ENCODE measurements around the gene BMP5.

The BMP5 gene

DNA sequence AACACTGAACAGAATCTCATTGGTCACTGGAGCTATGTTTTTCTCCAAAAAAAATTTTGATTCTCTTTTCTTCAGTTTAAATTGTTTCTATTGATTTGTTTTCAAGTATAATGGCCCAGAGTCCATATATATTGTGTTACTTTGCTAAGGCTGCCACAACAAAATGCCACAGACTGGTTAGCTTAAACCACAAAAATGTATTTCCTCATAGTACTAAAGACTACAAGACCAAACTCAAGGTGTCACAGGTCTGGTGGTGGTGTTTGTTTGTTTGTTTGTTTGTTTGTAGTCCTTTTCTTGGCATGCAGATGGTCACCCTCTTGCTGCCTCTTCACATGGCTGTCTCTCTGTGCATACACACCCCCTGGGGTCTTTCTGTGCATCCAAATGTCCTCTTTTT lies 34.0 kb downstream of the BMP5 start:
- ATAC-seq (no peak), DNase-seq (no peak)
- H3K27ac Mint-ChIP-seq, result no peak overlapping the region
- no peak overlapping the region for H3K4me3 Mint-ChIP-seq
- no peaks in the 10 kb centered on the region for H3K36me3 Mint-ChIP-seq (ENCODE audit: low read depth)
- H3K27me3 Mint-ChIP-seq, result no peaks in the 10 kb centered on the region
- no peaks in the 10 kb centered on the region for H3K4me1 Mint-ChIP-seq
- H3K9me3 Mint-ChIP-seq, result peaks cover 10% of the 10 kb centered on the region

DNA sequence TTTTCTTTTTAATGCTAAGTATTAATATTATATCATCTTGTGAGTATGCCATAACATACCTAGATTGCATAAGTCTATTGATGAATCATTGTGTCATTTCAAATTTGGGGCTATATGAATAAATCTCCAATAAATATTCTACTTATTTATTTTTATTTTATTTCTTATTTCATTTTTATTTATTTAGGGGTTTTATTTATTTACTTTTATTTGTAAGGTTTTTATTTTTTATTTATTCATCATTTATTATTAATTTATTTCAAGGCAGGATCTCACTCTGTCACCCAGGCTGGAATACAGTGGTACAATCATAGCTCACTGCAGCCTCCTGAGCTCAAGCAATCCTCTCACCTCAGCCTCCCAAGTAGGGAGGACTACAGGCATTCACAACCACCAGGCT lies 36.3 kb downstream of the BMP5 start:
- Mint-ChIP-seq H3K9me3 (peaks cover 7% of the 10 kb centered on the region), H3K27ac (no peak overlapping the region), H3K4me3 (no peak overlapping the region), H3K36me3 (ENCODE audit: low read depth) (no peaks in the 10 kb centered on the region), H3K27me3 (no peaks in the 10 kb centered on the region), H3K4me1 (no peaks in the 10 kb centered on the region)
- no peak for ATAC-seq
- DNase-seq, result no peak

DNA sequence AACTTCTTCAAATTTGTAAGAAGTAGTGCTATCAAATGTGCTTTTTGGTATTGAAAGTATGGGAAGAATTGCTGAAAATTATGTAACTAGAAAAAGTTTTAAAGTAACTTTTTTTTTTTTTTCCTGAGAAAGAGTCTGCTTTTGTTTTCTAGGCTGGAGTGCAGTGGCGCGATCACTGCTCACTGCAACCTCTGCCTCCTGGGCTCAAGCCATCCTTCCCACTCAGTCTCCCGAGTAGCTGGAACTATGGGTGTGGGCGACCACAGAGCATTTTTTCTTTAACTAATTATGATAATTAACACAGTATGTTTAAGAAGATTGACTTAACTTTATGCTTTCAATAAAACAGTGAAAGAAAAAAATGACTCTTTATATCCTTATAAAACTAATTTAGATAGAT lies 38.4 kb downstream of the BMP5 start:
- H3K36me3 Mint-ChIP-seq (ENCODE audit: low read depth), result no peaks in the 10 kb centered on the region
- peaks cover 5% of the 10 kb centered on the region for H3K9me3 Mint-ChIP-seq
- H3K27ac Mint-ChIP-seq, result no peak overlapping the region
- DNase-seq (no peak), ATAC-seq (no peak)
- no peaks in the 10 kb centered on the region for H3K27me3 Mint-ChIP-seq
- H3K4me3 Mint-ChIP-seq, result no peak overlapping the region
- H3K4me1 Mint-ChIP-seq, result no peaks in the 10 kb centered on the region

DNA sequence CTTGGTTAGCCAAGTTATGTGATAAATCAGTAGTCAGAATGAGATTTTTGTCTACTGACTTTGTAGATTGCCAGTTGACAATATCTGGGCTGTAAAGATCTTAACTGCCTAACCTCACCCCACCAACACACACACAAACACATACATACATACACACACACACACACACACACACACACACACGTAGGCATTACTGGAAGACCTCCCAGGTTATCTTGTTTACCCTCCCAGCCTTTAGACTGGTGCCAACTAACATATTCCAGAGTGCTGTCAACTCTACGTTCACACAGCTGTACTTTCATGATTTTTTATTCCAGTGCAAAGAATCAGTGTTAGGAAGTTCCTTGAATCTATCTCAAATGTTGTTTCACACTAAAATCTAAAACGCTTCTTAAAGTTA lies 38.9 kb downstream of the BMP5 start:
- DNase-seq (no peak), ATAC-seq (no peak)
- no peaks in the 10 kb centered on the region for H3K36me3 Mint-ChIP-seq (ENCODE audit: low read depth)
- no peak overlapping the region for H3K27ac Mint-ChIP-seq
- no peaks in the 10 kb centered on the region for H3K4me1 Mint-ChIP-seq
- H3K27me3 Mint-ChIP-seq, result no peaks in the 10 kb centered on the region
- no peak overlapping the region for H3K4me3 Mint-ChIP-seq
- peaks cover under 1% of the 10 kb centered on the region for H3K9me3 Mint-ChIP-seq

DNA sequence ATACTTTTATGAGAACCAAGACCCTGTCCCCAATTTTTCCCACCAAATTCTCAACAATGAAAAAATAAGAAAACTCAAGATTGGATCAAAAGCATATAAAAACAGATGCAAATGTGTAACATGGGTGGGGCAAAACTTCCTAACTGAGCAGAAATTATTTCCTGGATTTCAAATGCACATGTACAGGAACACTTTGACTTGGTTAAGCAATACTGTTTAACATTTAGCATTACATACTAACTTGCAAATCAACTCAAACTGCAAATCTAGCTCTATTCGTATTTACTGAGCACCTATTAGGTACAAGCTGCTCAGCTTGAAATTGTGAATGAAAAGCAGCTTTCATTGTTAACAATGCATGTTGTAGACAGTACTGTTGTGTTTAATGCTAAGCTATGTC lies 40.2 kb downstream of the BMP5 start:
- H3K4me3 Mint-ChIP-seq, result no peak overlapping the region
- no peaks in the 10 kb centered on the region for H3K36me3 Mint-ChIP-seq (ENCODE audit: low read depth)
- no peaks in the 10 kb centered on the region for H3K27me3 Mint-ChIP-seq
- H3K27ac Mint-ChIP-seq, result no peak overlapping the region
- no peaks in the 10 kb centered on the region for H3K9me3 Mint-ChIP-seq
- H3K4me1 Mint-ChIP-seq, result no peaks in the 10 kb centered on the region
- ATAC-seq (no peak), DNase-seq (no peak)

DNA sequence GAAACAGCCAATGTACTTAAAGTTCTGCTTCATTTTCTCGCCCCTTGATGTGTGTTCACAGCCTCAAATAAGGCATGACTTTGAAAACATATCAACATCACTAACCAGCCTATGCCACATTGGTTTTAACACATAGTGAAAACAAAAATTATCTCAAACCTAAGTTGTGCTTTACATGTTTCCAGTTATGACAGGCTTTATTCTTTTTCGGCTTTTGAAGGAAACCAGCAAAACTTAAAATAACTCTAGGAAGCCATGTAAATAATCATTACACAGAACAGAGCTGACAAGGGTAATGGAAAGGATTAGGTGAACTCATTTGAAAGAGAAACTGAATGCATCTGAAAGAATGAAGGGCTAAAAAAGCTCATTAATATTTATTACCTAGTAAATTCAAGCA lies 42.1 kb downstream of the BMP5 start:
- Mint-ChIP-seq H3K27ac (no peak overlapping the region), H3K27me3 (no peaks in the 10 kb centered on the region), H3K9me3 (no peaks in the 10 kb centered on the region), H3K4me1 (no peaks in the 10 kb centered on the region), H3K4me3 (no peak overlapping the region), H3K36me3 (ENCODE audit: low read depth) (no peaks in the 10 kb centered on the region)
- DNase-seq (no peak), ATAC-seq (no peak)

DNA sequence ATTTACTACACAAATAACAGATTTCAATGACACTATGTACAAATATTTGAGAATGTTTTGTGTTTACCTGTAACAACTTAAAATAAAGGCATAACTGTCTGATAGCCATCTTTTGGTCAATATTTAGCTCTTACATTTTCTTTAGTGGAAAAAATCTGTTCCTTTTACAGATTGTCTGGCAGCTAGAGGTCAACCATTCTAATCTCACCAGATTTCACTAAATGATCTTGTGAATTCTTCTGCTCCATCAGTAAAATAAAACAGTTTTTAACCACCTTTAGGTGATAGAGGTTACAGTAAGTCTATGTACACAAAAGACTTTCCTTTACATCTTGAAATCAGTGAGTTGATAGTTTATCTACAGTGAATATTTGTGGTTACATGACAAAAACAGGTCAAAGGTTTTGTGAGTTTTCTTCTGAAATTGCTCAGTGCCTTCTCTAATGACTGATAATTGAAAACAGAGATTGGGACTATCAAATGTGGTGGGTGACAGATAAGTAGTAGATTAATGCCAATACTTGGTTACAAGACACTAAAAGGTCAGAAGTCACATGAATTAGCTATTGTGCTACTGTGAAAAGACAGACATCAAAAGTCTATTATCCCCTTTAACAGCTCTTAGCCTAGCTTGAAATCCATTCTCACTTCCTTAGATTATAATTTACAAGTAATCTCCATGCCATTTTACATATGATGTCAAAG lies 47.4 kb downstream of the BMP5 start:
- H3K36me3 Mint-ChIP-seq (ENCODE audit: low read depth), result no peaks in the 10 kb centered on the region
- no peaks in the 10 kb centered on the region for H3K9me3 Mint-ChIP-seq
- no peak for DNase-seq
- no peak overlapping the region for H3K4me3 Mint-ChIP-seq
- no peaks in the 10 kb centered on the region for H3K4me1 Mint-ChIP-seq
- H3K27me3 Mint-ChIP-seq, result no peaks in the 10 kb centered on the region
- no peak for ATAC-seq
- no peak overlapping the region for H3K27ac Mint-ChIP-seq

DNA sequence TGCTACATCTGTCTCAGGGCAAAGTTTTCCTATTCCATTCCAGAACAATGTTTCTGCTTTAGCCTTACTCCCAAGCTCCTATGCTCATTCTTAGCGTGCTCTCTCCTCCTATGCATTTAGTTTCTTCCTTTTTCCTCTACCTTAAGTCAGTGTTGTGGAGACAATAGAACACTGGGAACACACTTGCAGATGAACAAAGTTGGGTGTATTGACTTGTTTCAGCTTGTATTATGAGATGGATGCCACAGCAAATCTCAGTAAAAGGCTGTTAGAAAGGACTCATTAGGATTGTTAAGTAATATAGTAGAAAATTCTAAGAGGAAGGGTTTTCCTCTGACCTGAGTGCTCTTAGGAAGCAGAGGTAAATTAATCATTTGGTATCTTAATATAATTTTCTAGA lies 48.4 kb downstream of the BMP5 start:
- no peak overlapping the region for H3K4me3 Mint-ChIP-seq
- H3K4me1 Mint-ChIP-seq, result no peaks in the 10 kb centered on the region
- no peaks in the 10 kb centered on the region for H3K36me3 Mint-ChIP-seq (ENCODE audit: low read depth)
- H3K9me3 Mint-ChIP-seq, result no peaks in the 10 kb centered on the region
- DNase-seq, result no peak
- H3K27me3 Mint-ChIP-seq, result no peaks in the 10 kb centered on the region
- no peak for ATAC-seq
- H3K27ac Mint-ChIP-seq, result no peak overlapping the region

DNA sequence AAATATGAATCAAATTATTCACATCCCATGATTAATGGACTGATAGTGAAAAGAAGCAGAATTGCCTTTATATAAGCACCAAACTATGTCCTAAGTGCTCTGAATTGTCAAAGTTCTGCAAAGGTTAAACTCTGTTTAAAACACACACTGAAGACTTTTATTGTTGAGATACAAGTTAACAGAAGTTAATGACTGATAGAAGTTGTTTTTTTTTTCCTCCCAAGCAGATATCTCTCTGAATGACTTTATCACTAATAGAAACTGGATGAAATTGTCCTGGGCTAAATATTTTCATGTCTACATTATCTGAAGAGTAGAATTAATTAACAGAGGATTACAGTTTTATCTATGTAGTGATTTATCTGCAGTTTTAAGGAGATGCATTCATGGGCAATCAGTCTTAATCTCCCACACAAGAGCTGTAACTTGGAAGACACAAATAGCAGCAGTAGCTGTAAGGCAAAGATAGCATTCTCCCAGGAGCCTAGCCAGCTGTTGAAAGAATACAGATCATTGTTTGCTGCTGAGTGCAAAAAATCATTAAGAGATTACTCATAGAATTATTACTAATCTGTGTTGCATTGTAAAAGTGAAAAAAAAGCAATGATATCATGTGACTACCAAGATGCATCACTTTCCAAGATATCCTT lies 49.9 kb downstream of the BMP5 start:
- H3K27me3 Mint-ChIP-seq, result no peaks in the 10 kb centered on the region
- ATAC-seq (no peak), DNase-seq (no peak)
- H3K4me3 Mint-ChIP-seq, result no peak overlapping the region
- H3K4me1 Mint-ChIP-seq, result no peaks in the 10 kb centered on the region
- no peak overlapping the region for H3K27ac Mint-ChIP-seq
- no peaks in the 10 kb centered on the region for H3K36me3 Mint-ChIP-seq (ENCODE audit: low read depth)
- H3K9me3 Mint-ChIP-seq, result no peaks in the 10 kb centered on the region

DNA sequence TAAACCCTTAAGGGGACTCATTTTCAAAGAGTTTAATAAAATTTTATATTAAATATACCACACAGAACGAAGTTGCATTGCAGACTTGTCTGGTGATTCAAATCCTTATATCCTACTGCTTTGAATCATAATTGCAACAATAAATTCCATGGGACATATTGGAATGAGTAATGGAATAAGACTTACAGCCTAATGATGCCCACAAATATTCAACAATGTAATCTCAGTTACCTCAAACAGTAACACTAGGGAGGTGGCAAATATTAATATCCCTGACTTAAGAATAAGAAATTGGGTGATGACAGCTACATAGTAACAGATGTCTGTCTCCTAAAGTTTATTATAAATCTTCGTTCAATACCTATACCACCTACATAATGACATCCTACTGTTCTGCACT lies 52.6 kb downstream of the BMP5 start:
- ATAC-seq (no peak), DNase-seq (no peak)
- H3K4me1 Mint-ChIP-seq, result no peaks in the 10 kb centered on the region
- H3K4me3 Mint-ChIP-seq, result no peak overlapping the region
- no peaks in the 10 kb centered on the region for H3K36me3 Mint-ChIP-seq (ENCODE audit: low read depth)
- no peaks in the 10 kb centered on the region for H3K27me3 Mint-ChIP-seq
- no peak overlapping the region for H3K27ac Mint-ChIP-seq
- no peaks in the 10 kb centered on the region for H3K9me3 Mint-ChIP-seq

DNA sequence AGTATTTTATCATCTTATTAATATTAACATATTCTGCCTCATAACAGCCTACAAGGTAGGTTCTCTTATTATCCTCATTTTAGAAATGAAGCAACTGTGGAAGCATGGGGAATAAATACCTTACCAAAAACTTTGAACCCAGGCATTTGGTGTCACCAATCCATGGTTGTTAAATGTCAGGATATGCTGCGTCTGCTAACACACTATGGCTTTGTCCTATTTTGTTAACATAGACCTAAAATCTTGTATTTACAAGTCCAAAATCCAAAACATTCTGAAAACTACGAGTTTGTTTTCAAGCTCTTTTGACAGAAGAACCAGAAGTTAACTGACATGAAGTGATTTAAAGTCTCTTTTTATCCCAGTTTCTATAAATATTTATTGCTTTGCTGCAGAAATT lies 53.4 kb downstream of the BMP5 start:
- no peaks in the 10 kb centered on the region for H3K36me3 Mint-ChIP-seq (ENCODE audit: low read depth)
- ATAC-seq (no peak), DNase-seq (no peak)
- H3K9me3 Mint-ChIP-seq, result no peaks in the 10 kb centered on the region
- no peak overlapping the region for H3K4me3 Mint-ChIP-seq
- H3K27me3 Mint-ChIP-seq, result no peaks in the 10 kb centered on the region
- H3K27ac Mint-ChIP-seq, result no peak overlapping the region
- H3K4me1 Mint-ChIP-seq, result no peaks in the 10 kb centered on the region

DNA sequence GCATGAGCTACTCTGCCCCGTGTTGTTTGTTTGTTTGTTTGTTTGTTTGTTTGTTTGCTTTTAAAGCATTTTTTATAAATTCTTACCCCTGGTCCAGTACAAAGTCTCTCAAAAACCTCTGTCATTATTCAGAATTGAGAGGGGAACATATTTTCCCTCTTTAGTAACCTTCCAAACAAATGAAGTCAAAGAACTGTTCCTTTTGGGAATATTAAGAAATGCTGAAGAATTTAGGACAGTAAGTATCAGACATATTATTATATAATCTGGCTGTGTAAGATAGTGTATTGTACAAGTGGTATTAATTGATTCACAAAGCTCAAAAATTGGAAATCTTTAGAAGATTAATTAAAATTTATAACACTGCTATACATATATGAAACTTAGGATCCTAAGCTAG lies 54.7 kb downstream of the BMP5 start:
- Mint-ChIP-seq H3K27ac (no peak overlapping the region), H3K4me1 (no peaks in the 10 kb centered on the region), H3K9me3 (peaks cover 3% of the 10 kb centered on the region), H3K4me3 (no peak overlapping the region), H3K36me3 (ENCODE audit: low read depth) (no peaks in the 10 kb centered on the region), H3K27me3 (no peaks in the 10 kb centered on the region)
- DNase-seq (no peak), ATAC-seq (no peak)

DNA sequence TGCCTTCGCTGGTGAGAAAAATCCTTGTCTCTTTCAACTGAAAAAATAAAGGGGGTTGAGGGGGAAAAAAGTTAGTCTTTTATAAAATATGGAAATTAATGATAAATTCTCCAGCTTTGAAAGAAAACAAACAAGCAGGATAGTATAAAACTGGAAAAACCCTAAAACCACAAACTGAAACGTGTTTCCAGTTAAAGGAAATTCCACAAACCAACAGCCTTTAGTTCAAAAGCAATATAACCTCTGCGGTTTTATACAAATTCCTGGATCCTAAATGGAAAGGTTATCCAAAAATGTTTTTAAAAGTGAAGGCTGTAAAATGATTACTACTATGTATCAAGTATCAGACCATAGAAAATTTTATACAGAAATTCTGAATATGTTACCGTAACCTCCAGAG lies 55.6 kb downstream of the BMP5 start:
- Mint-ChIP-seq H3K27ac (no peak overlapping the region), H3K27me3 (no peaks in the 10 kb centered on the region), H3K4me3 (no peak overlapping the region), H3K9me3 (peaks cover 3% of the 10 kb centered on the region), H3K4me1 (no peaks in the 10 kb centered on the region), H3K36me3 (ENCODE audit: low read depth) (no peaks in the 10 kb centered on the region)
- no peak for ATAC-seq
- no peak for DNase-seq

DNA sequence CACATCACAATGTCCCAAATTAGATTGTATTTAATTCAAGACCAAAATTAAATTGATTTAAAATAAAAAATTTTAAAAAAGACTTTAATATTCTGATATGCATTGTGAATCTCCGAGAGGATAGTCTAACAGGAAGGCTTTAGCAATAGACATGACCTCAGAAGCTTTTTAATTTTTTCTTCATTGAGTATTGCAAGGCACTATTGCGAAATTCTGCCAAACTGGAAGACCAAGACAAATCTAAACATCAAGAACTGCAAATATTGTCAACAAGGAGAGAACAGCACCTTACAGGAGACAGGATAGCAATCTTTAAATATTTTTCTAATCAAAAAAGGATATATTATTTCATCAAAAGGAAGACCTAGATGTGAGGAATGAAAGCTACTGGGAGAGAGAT lies 56.9 kb downstream of the BMP5 start:
- Mint-ChIP-seq H3K4me3 (no peak overlapping the region), H3K9me3 (peaks cover 3% of the 10 kb centered on the region), H3K36me3 (ENCODE audit: low read depth) (no peaks in the 10 kb centered on the region), H3K27me3 (no peaks in the 10 kb centered on the region), H3K27ac (no peak overlapping the region), H3K4me1 (no peaks in the 10 kb centered on the region)
- ATAC-seq, result no peak
- no peak for DNase-seq

DNA sequence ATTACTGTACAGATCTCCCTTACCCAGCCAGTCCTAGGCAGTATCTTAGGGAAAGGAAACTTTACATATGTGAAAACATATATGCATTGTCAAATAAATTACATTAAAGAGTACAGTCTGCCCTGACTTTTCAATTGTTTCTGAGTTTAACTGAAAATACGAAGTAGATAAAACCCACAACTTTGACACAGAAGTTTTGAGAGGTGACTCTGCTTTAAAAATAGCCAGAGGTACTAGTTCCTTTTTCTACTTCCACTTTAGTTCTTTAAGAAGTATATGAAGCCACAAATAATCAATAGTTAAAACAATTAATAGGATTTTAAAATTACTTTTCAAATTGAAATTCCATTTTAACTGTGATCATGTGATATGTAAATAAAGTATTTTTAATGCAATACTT lies 62.9 kb downstream of the BMP5 start:
- peaks cover 7% of the 10 kb centered on the region for H3K9me3 Mint-ChIP-seq

DNA sequence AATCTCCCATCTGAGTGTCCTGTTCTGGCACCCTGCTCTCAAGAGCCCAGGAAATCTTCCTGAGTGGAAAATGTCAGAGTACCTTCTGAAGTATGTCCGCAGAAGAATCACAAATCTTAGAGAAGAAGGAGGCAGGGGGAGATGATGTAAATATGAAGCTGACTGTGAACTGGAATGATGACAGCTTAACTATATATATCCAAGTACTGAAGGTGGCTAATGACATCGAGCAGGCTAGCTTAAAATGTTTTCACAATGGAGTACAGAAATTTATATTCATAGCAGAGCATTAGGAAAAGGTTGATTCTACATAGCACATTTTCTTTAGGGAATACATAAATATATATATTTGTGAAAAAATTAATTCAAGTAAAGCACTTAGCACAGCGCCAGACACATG lies 64.3 kb downstream of the BMP5 start:
- no peak for ATAC-seq
- Mint-ChIP-seq H3K4me3 (no peak overlapping the region), H3K36me3 (ENCODE audit: low read depth) (no peaks in the 10 kb centered on the region), H3K27me3 (no peaks in the 10 kb centered on the region), H3K4me1 (no peaks in the 10 kb centered on the region), H3K9me3 (peaks cover 4% of the 10 kb centered on the region), H3K27ac (no peak overlapping the region)
- DNase-seq, result no peak

More for the DNA sequence above, 62.9 kb downstream of the BMP5 start:
- ATAC-seq (no peak), DNase-seq (no peak)
- no peak overlapping the region for H3K4me3 Mint-ChIP-seq
- H3K27me3 Mint-ChIP-seq, result no peaks in the 10 kb centered on the region
- no peak overlapping the region for H3K27ac Mint-ChIP-seq
- H3K36me3 Mint-ChIP-seq (ENCODE audit: low read depth), result no peaks in the 10 kb centered on the region
- H3K4me1 Mint-ChIP-seq, result no peaks in the 10 kb centered on the region

Data from activated naive CD8-positive, alpha-beta T cell treated with anti-CD3 and anti-CD28 coated beads, Interleukin-2, amount 50 U/mL, for 24 hours (primary cell).